Panc1 (cell line): Measurements from ENCODE around the gene RILP.

ENCODE experiments used
- POLR2AphosphoS5 ChIP-seq: IDR thresholded peaks from 2 replicates; pipeline ENCODE4 v1.6.1; 2012; ENCODE audit warnings: mild to moderate bottlenecking, low read depth, low read length, moderate library complexity
- SIN3A ChIP-seq: IDR thresholded peaks from 2 replicates; pipeline ENCODE4 v1.6.1; 2012; ENCODE audit warnings: low read depth, mild to moderate bottlenecking, low read length, moderate library complexity, borderline replicate concordance; ENCODE audit not compliant: insufficient read depth
- TF ChIP-seq, protein P1 (sequence below): fragments of 450-650 bp; IDR thresholded peaks from 2 replicates; pipeline ENCODE4 v1.5.1; 2017; ENCODE audit warnings: mild to moderate bottlenecking
- TF ChIP-seq, protein P2 (sequence below), 2 experiments: IDR thresholded peaks; 2 replicates each; pipeline ENCODE4 v1.6.1; 2011 to 2012; ENCODE audit warnings: low read depth in 2 of 2, control low read depth in 1 of 2, low read length in 1 of 2, mild to moderate bottlenecking in 1 of 2, moderate library complexity in 1 of 2; ENCODE audit not compliant: insufficient read depth in 1 of 2

DNA sequence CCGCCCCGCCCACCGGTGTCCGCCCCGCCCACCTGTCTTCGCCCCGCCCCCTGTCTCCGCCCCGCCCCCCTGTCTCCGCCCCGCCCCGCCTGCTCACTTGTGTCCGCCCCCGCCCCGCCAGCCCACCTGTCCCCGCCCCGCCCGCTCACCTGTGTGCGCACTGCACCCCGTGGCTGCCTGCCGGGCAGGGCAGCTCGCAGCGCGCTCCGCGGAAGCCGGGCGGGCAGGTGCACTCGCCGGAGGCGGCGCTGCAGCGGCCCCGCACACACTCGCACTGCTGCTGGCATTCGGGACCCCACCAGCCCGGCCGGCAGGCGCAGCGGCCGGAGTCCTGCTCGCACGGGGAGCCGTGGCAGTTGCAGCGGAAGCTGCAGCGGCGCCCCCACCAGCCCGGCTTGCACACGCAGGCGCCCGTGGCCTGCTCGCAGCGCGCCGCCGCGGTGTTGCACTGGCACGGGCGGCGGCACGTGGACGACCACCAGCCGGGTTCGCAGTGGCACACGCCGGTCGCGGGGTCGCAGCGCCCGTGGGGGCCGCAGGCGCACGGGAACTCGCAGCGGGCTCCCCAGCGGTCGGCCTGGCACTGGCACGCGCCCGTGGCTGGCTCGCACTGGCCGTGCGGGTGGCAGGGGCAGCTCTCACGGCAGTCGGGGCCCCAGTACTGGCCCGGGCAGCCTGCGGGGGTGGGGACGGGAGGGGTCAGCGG is 6.2 kb downstream of the RILP start:
- TF ChIP-seq, protein P1, sequence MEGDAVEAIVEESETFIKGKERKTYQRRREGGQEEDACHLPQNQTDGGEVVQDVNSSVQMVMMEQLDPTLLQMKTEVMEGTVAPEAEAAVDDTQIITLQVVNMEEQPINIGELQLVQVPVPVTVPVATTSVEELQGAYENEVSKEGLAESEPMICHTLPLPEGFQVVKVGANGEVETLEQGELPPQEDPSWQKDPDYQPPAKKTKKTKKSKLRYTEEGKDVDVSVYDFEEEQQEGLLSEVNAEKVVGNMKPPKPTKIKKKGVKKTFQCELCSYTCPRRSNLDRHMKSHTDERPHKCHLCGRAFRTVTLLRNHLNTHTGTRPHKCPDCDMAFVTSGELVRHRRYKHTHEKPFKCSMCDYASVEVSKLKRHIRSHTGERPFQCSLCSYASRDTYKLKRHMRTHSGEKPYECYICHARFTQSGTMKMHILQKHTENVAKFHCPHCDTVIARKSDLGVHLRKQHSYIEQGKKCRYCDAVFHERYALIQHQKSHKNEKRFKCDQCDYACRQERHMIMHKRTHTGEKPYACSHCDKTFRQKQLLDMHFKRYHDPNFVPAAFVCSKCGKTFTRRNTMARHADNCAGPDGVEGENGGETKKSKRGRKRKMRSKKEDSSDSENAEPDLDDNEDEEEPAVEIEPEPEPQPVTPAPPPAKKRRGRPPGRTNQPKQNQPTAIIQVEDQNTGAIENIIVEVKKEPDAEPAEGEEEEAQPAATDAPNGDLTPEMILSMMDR = peak; percentile 35; the same call in 1 of the 2 replicates
- TF ChIP-seq SIN3A = no peak
- TF ChIP-seq, protein P2, sequence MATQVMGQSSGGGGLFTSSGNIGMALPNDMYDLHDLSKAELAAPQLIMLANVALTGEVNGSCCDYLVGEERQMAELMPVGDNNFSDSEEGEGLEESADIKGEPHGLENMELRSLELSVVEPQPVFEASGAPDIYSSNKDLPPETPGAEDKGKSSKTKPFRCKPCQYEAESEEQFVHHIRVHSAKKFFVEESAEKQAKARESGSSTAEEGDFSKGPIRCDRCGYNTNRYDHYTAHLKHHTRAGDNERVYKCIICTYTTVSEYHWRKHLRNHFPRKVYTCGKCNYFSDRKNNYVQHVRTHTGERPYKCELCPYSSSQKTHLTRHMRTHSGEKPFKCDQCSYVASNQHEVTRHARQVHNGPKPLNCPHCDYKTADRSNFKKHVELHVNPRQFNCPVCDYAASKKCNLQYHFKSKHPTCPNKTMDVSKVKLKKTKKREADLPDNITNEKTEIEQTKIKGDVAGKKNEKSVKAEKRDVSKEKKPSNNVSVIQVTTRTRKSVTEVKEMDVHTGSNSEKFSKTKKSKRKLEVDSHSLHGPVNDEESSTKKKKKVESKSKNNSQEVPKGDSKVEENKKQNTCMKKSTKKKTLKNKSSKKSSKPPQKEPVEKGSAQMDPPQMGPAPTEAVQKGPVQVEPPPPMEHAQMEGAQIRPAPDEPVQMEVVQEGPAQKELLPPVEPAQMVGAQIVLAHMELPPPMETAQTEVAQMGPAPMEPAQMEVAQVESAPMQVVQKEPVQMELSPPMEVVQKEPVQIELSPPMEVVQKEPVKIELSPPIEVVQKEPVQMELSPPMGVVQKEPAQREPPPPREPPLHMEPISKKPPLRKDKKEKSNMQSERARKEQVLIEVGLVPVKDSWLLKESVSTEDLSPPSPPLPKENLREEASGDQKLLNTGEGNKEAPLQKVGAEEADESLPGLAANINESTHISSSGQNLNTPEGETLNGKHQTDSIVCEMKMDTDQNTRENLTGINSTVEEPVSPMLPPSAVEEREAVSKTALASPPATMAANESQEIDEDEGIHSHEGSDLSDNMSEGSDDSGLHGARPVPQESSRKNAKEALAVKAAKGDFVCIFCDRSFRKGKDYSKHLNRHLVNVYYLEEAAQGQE (IDR thresholded peaks at IDR 0.05; ENCODE audit: insufficient read depth in 1 of 2, low read depth in 2 of 2, low read length in 1 of 2) = no peak
- TF ChIP-seq POLR2AphosphoS5 = no peak
